HG03280 (cell line): Measurements from ENCODE around the gene PVALB.
"Not testable (repeated sequence)": the region's sequence is repeated elsewhere in the genome, so short reads cannot be mapped to it uniquely, and the experiment has no call there.

ENCODE experiments used
- ATAC-seq: cut with Tn5 transposase; IDR thresholded peaks from one replicate; pipeline ENCODE4 v1.9.1; 2021; ENCODE audit warnings: mild to moderate bottlenecking, moderate library complexity; ENCODE audit not compliant: unreplicated experiment

PVALB gene

GRCh38 chr22:36758792-36759271, 58.0 kb downstream of the PVALB start:
- ATAC-seq, result no peak

GRCh38 chr22:36757668-36758211, 59.1 kb downstream of the PVALB start:
- no peak for ATAC-seq

- ATAC-seq, result no peak
These were observed 59.8 kb downstream of the PVALB start for GRCh38 chr22:36756746-36757655.

- no peak for ATAC-seq
These were observed 60.8 kb downstream of the PVALB start for GRCh38 chr22:36756031-36756430.

GRCh38 chr22:36755316-36755715, 61.5 kb downstream of the PVALB start:
- ATAC-seq, result no peak

- not testable (repeated sequence) for ATAC-seq
These were observed 62.0 kb downstream of the PVALB start for GRCh38 chr22:36754881-36755280.

GRCh38 chr22:36753916-36754315, 62.9 kb downstream of the PVALB start:
- no peak for ATAC-seq

GRCh38 chr22:36753120-36753802, 63.6 kb downstream of the PVALB start:
- no peak for ATAC-seq
